ENCODE data around the gene DNAJB4.

The DNAJB4 gene

DNA sequence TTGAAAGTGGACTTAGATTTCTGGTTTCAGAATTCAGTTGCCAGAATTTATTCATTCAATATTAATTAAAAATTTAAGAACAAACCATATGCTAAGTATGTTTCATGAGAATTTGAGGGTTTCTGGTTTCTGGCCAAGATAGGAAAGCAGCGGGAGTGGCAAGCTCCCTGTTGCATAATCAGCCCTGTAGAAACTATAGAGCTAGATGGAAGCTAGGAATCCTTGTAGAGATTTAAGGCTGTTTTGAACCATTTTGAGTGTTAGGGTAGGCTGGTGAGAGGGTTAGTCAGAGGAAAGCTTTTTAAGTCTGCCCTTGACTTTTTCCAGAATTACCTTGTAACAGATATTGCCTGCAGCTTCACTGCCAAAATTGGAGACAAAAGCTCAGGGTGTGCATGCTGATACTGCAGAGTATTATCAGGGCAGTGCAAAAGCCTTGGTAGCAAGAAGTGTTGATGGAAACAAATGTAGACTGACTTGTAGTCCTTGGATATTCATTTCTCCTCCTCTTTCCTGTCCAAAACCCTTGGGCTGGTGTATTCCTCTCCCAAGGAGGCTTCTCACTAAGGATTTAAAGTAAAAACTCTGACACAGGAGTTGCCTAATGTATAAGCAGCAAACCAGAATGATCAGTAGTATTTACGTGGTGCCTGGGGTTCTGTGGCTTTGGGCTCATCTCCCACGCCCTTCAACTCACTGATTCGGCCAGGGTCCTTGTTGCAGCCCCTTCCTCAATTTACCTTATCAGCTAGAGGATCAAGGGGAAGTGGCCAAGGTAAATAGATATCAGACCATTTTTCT, 28.5 kb downstream of the DNAJB4 start:
- Histone ChIP-seq H2AFZ (ENCODE audit: low read depth, low read length) (no peak overlapping the region), H3K9me3 (ENCODE audit: insufficient read depth, low read length) (no peaks in the 10 kb centered on the region), H3K4me2 (ENCODE audit: low read length) (no peak overlapping the region), H3K27me3 (ENCODE audit: low read depth, low read length) (no peaks in the 10 kb centered on the region), H3K9ac (ENCODE audit: low read length) (no peak overlapping the region), H3K4me1 (ENCODE audit: low read length) (no peaks in the 10 kb centered on the region), H3K4me3 (ENCODE audit: low read length) (no peak overlapping the region), H3K79me2 (ENCODE audit: low read length) (no peaks in the 10 kb centered on the region), H3K27ac (ENCODE audit: low read length) (no peak overlapping the region), H4K20me1 (ENCODE audit: insufficient read depth, low read length) (no peaks in the 10 kb centered on the region), H3K36me3 (replicated peaks; ENCODE audit: low read depth, low read length) (no peaks in the 10 kb centered on the region)
- TF ChIP-seq EZH2phosphoT487 (IDR thresholded peaks at IDR 0.05; ENCODE audit: low read depth): no peak
- TF ChIP-seq, protein P1, sequence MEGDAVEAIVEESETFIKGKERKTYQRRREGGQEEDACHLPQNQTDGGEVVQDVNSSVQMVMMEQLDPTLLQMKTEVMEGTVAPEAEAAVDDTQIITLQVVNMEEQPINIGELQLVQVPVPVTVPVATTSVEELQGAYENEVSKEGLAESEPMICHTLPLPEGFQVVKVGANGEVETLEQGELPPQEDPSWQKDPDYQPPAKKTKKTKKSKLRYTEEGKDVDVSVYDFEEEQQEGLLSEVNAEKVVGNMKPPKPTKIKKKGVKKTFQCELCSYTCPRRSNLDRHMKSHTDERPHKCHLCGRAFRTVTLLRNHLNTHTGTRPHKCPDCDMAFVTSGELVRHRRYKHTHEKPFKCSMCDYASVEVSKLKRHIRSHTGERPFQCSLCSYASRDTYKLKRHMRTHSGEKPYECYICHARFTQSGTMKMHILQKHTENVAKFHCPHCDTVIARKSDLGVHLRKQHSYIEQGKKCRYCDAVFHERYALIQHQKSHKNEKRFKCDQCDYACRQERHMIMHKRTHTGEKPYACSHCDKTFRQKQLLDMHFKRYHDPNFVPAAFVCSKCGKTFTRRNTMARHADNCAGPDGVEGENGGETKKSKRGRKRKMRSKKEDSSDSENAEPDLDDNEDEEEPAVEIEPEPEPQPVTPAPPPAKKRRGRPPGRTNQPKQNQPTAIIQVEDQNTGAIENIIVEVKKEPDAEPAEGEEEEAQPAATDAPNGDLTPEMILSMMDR (IDR thresholded peaks at IDR 0.05; ENCODE audit: low read depth, low read length): no peak

DNA sequence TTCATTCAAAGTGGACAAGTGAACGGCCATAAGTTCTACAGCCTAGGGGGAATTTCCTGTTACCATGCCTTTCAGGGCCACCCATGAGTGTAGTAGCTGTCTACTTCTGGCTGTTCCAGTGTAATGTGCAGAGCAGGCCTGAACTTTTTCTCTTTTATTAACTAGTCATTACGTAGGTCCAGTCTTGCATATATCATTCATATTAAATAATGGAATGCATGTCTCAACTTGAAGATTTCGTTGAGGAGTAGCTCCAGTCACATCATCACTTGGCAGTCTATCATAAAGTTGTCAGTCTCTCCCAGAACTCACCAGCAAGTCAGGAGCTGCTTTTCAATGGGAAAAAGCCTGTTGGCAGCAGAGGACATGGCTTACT, 29.0 kb downstream of the DNAJB4 start:
- Histone ChIP-seq H3K4me3 (ENCODE audit: low read length) (no peak overlapping the region), H2AFZ (ENCODE audit: low read depth, low read length) (no peak overlapping the region), H3K9me3 (ENCODE audit: insufficient read depth, low read length) (no peaks in the 10 kb centered on the region), H3K9ac (ENCODE audit: low read length) (no peak overlapping the region), H3K27me3 (ENCODE audit: low read depth, low read length) (no peaks in the 10 kb centered on the region), H3K4me2 (ENCODE audit: low read length) (no peak overlapping the region), H3K4me1 (ENCODE audit: low read length) (no peaks in the 10 kb centered on the region), H4K20me1 (ENCODE audit: insufficient read depth, low read length) (no peaks in the 10 kb centered on the region), H3K36me3 (replicated peaks; ENCODE audit: low read depth, low read length) (no peaks in the 10 kb centered on the region), H3K79me2 (ENCODE audit: low read length) (no peaks in the 10 kb centered on the region), H3K27ac (ENCODE audit: low read length) (no peak overlapping the region)
- TF ChIP-seq, protein P1 (IDR thresholded peaks at IDR 0.05; ENCODE audit: low read depth, low read length): no peak
- no peak for TF ChIP-seq EZH2phosphoT487 (IDR thresholded peaks at IDR 0.05; ENCODE audit: low read depth)

DNA sequence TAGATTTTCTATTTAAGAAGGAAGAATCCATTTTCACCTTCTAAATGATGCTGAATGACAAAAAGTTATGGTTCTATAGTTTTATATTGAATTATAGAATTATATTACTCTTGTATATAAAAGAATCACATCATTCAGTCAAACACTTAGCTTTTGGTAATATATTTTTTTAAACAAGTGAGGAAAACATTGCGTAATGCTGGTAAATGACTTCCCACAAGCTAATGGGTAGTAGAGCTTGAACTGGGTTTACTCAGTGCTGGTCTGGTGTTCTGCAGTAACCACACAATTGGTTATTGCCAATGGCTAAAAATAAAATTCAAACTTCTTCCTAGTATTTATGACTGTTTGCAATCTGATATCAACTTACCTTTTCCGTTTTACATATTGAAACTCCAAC, 30.4 kb downstream of the DNAJB4 start:
- no peak overlapping the region for H3K4me2 ChIP-seq (ENCODE audit: low read length)
- no peak overlapping the region for H3K27ac ChIP-seq (ENCODE audit: low read length)
- H3K79me2 ChIP-seq (ENCODE audit: low read length): no peaks in the 10 kb centered on the region
- TF ChIP-seq, protein P1 (IDR thresholded peaks at IDR 0.05; ENCODE audit: low read depth, low read length): no peak
- no peak for TF ChIP-seq EZH2phosphoT487 (IDR thresholded peaks at IDR 0.05; ENCODE audit: low read depth)
- H3K9me3 ChIP-seq (ENCODE audit: insufficient read depth, low read length): no peaks in the 10 kb centered on the region
- H3K36me3 ChIP-seq (replicated peaks; ENCODE audit: low read depth, low read length): no peaks in the 10 kb centered on the region
- no peaks in the 10 kb centered on the region for H4K20me1 ChIP-seq (ENCODE audit: insufficient read depth, low read length)
- no peak overlapping the region for H3K9ac ChIP-seq (ENCODE audit: low read length)
- H3K4me3 ChIP-seq (ENCODE audit: low read length): no peak overlapping the region
- H3K4me1 ChIP-seq (ENCODE audit: low read length): no peaks in the 10 kb centered on the region
- no peak overlapping the region for H2AFZ ChIP-seq (ENCODE audit: low read depth, low read length)
- no peaks in the 10 kb centered on the region for H3K27me3 ChIP-seq (ENCODE audit: low read depth, low read length)

DNA sequence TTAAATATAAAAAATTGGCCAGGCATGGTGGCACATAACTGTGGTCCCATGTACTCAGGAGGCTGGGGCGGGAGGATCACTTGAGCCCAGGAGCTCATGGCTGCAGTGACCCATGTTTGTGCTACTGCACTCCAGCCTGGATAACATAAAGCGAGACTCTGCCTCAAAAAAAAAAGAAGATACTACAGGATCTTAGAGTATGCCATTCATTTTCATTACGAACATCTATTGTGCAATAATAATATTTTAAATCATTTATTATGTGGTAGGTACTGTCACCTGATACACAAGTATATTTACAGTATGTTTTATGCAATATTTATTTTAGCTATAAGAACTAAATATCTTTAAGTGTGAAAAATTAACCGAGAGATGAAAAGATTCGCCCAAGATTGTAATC, 31.7 kb downstream of the DNAJB4 start:
- Histone ChIP-seq H3K9ac (ENCODE audit: low read length) (no peak overlapping the region), H2AFZ (ENCODE audit: low read depth, low read length) (no peak overlapping the region), H4K20me1 (ENCODE audit: insufficient read depth, low read length) (no peaks in the 10 kb centered on the region), H3K4me3 (ENCODE audit: low read length) (no peak overlapping the region), H3K4me2 (ENCODE audit: low read length) (no peak overlapping the region), H3K79me2 (ENCODE audit: low read length) (no peaks in the 10 kb centered on the region), H3K9me3 (ENCODE audit: insufficient read depth, low read length) (no peaks in the 10 kb centered on the region), H3K27me3 (ENCODE audit: low read depth, low read length) (no peaks in the 10 kb centered on the region), H3K27ac (ENCODE audit: low read length) (no peak overlapping the region), H3K36me3 (replicated peaks; ENCODE audit: low read depth, low read length) (no peaks in the 10 kb centered on the region), H3K4me1 (ENCODE audit: low read length) (no peaks in the 10 kb centered on the region)
- no peak for TF ChIP-seq EZH2phosphoT487 (IDR thresholded peaks at IDR 0.05; ENCODE audit: low read depth)
- TF ChIP-seq, protein P1 (IDR thresholded peaks at IDR 0.05; ENCODE audit: low read depth, low read length): no peak
